Spinal cord (tissue), 10 donors: ENCODE data around the gene HILPDA. TPM values are rescaled to one million over a fixed set of nuclear protein-coding genes. Genes with fewer than 3 reads are reported as not detected.

Source experiments
- DNase-seq, 6 donors: peaks; one replicate each; pipeline versions ENCODE4 v3.0.0 to v3.0.0-alpha.2; 2013 to 2015; ENCODE audit warnings: low spot score in 6 of 6, low read depth in 4 of 6
- H3K27ac ChIP-seq: one replicate; pipeline ENCODE4 v1.5.1; 2013; ENCODE audit warnings: low read depth, low read length, control low read depth
- H3K27me3 ChIP-seq: one replicate; pipeline ENCODE4 v1.6.1; 2013; ENCODE audit warnings: low read length; ENCODE audit not compliant: control insufficient read depth, insufficient read depth
- H3K36me3 ChIP-seq: one replicate; pipeline ENCODE4 v1.6.1; 2013; ENCODE audit warnings: low read length; ENCODE audit not compliant: control insufficient read depth, insufficient read depth
- H3K4me1 ChIP-seq: one replicate; pipeline ENCODE4 v1.6.1; 2013; ENCODE audit warnings: low read length; ENCODE audit not compliant: control insufficient read depth, insufficient read depth
- H3K4me3 ChIP-seq: one replicate; pipeline ENCODE4 v1.5.1; 2013; ENCODE audit warnings: low read depth, low read length, control low read depth
- H3K9me3 ChIP-seq: one replicate; pipeline ENCODE4 v1.6.1; 2013; ENCODE audit warnings: low read length; ENCODE audit not compliant: control insufficient read depth, insufficient read depth
- WGBS: methylation state at CpG from one replicate; pipeline ENCODE4 v1.1.5; 2013; ENCODE audit warnings: missing lambda C conversion rate; ENCODE audit not compliant: insufficient coverage; 5-methylcytosine and 5-hydroxymethylcytosine counted together
- polyA plus RNA-seq, 2 donors: library from polyadenylated mRNA; unstranded; fragments of 120-200 nt; gene quantifications; one replicate each; pipeline ENCODE4 v1.2.1, GENCODE V29; 2013; ENCODE audit not compliant: insufficient read length in 2 of 2
- total RNA-seq, 2 donors: library from RNA; depleted of rRNA in 1 of 2; stranded (reverse); fragments of 120-200 nt in 1 of 2; fragments of >200 nt in 1 of 2; gene quantifications; one replicate each; pipeline versions ENCODE4 v1.2.3 to v1.2.4, GENCODE V29; 2013 to 2014
- donor health status: healthy.

Gene HILPDA
- total and polyA plus RNA-seq, 4 donors = 14.4 to 62.1 (median 27.3) TPM

- H3K4me3 ChIP-seq = no peak overlapping the region
- no peaks in the 10 kb centered on the region for H3K36me3 ChIP-seq
- WGBS = 71% methylated on average over 3 of the region's 3 CpGs
- H3K4me1 ChIP-seq = no peaks in the 10 kb centered on the region
- DNase-seq = no peak
- H3K9me3 ChIP-seq = no peaks in the 10 kb centered on the region
- H3K27ac ChIP-seq = no peak overlapping the region
- no peaks in the 10 kb centered on the region for H3K27me3 ChIP-seq
Measured at GRCh38 chr7:128430207-128430606, 25.5 kb upstream of the HILPDA start.

GRCh38 chr7:128431221-128431620 is 24.5 kb upstream of the HILPDA start:
- no peaks in the 10 kb centered on the region for H3K4me1 ChIP-seq
- H3K27ac ChIP-seq = no peak overlapping the region
- no peak for DNase-seq
- no peaks in the 10 kb centered on the region for H3K27me3 ChIP-seq
- H3K36me3 ChIP-seq = no peaks in the 10 kb centered on the region
- 49% methylated on average over 4 of the region's 6 CpGs for WGBS
- H3K4me3 ChIP-seq = no peak overlapping the region
- H3K9me3 ChIP-seq = no peaks in the 10 kb centered on the region

- no peaks in the 10 kb centered on the region for H3K27me3 ChIP-seq
- no CpG with 5 or more reads among the region's 2 CpGs for WGBS
- H3K9me3 ChIP-seq = no peaks in the 10 kb centered on the region
- no peak for DNase-seq
- no peak overlapping the region for H3K4me3 ChIP-seq
- H3K4me1 ChIP-seq = no peaks in the 10 kb centered on the region
- H3K36me3 ChIP-seq = no peaks in the 10 kb centered on the region
- no peak overlapping the region for H3K27ac ChIP-seq
Measured at GRCh38 chr7:128431754-128432153, 23.9 kb upstream of the HILPDA start.

GRCh38 chr7:128434413-128435326 is 21.0 kb upstream of the HILPDA start:
- Histone ChIP-seq H3K36me3 (no peaks in the 10 kb centered on the region), H3K4me3 (no peak overlapping the region), H3K27me3 (no peaks in the 10 kb centered on the region), H3K4me1 (no peaks in the 10 kb centered on the region), H3K9me3 (no peaks in the 10 kb centered on the region), H3K27ac (no peak overlapping the region)
- 55% methylated on average over 2 of the region's 4 CpGs for WGBS
- DNase-seq = no peak

- DNase-seq = peak in 1 of 6 donors; percentile 42
- 14% methylated on average over 1 of the region's 3 CpGs for WGBS
Measured at GRCh38 chr7:128435327-128435686, 20.4 kb upstream of the HILPDA start.

GRCh38 chr7:128437426-128438332 is 18.0 kb upstream of the HILPDA start:
- H3K27me3 ChIP-seq = no peaks in the 10 kb centered on the region
- H3K4me3 ChIP-seq = no peak overlapping the region
- H3K4me1 ChIP-seq = no peaks in the 10 kb centered on the region
- 89% methylated on average over 3 of the region's 8 CpGs for WGBS
- no peaks in the 10 kb centered on the region for H3K36me3 ChIP-seq
- DNase-seq = no peak
- no peak overlapping the region for H3K27ac ChIP-seq
- H3K9me3 ChIP-seq = no peaks in the 10 kb centered on the region

More at GRCh38 chr7:128435327-128435686, 20.4 kb upstream of the HILPDA start:
- Histone ChIP-seq H3K36me3 (no peaks in the 10 kb centered on the region), H3K27ac (no peak overlapping the region), H3K9me3 (no peaks in the 10 kb centered on the region), H3K27me3 (no peaks in the 10 kb centered on the region), H3K4me1 (no peaks in the 10 kb centered on the region), H3K4me3 (no peak overlapping the region)

- no peak overlapping the region for H3K4me3 ChIP-seq
- H3K9me3 ChIP-seq = no peaks in the 10 kb centered on the region
- no peaks in the 10 kb centered on the region for H3K36me3 ChIP-seq
- peaks cover 9% of the 10 kb centered on the region for H3K4me1 ChIP-seq
- H3K27ac ChIP-seq = no peak overlapping the region
- DNase-seq = no peak
- no CpG with 5 or more reads among the region's 3 CpGs for WGBS
- H3K27me3 ChIP-seq = no peaks in the 10 kb centered on the region
Measured at GRCh38 chr7:128442356-128442755, 13.3 kb upstream of the HILPDA start.

GRCh38 chr7:128443831-128444600 is 11.7 kb upstream of the HILPDA start:
- Histone ChIP-seq H3K9me3 (no peaks in the 10 kb centered on the region), H3K4me1 (peaks cover 9% of the 10 kb centered on the region), H3K27me3 (no peaks in the 10 kb centered on the region), H3K27ac (no peak overlapping the region), H3K4me3 (no peak overlapping the region), H3K36me3 (no peaks in the 10 kb centered on the region)
- WGBS = 87% methylated on average over 4 of the region's 7 CpGs
- DNase-seq = no peak

GRCh38 chr7:128446306-128446705 is 9.4 kb upstream of the HILPDA start:
- 38% methylated on average over 4 of the region's 5 CpGs for WGBS
- Histone ChIP-seq H3K9me3 (no peaks in the 10 kb centered on the region), H3K4me1 (peaks cover 13% of the 10 kb centered on the region), H3K36me3 (no peaks in the 10 kb centered on the region), H3K27me3 (no peaks in the 10 kb centered on the region), H3K4me3 (no peak overlapping the region), H3K27ac (no peak overlapping the region)
- DNase-seq = peak in 4 of 6 donors; percentile 29 to 86 (median 59)
